OCI-LY1 (cell line): ENCODE measurements around the gene AP2A2.

ENCODE experiments used
- H2AFZ ChIP-seq: fragments of 200-600 bp; sonication (generic), shearing (Covaris generic); 2 replicates; pipeline ENCODE4 v1.6.0; 2014; ENCODE audit warnings: antibody characterized with exemption, mild to moderate bottlenecking, low read length
- H3F3A ChIP-seq: fragments of 200-600 bp; sonication (generic), shearing (Covaris generic); 2 replicates; pipeline ENCODE4 v1.6.0; 2014; ENCODE audit warnings: mild to moderate bottlenecking, antibody characterized with exemption, low read length, moderate library complexity; ENCODE audit not compliant: insufficient read depth
- H3K27ac ChIP-seq: fragments of 200-600 bp; sonication (generic); 2 replicates; pipeline ENCODE4 v1.5.1; 2014; ENCODE audit warnings: low read length, mixed run types, mild to moderate bottlenecking, low read depth; ENCODE audit not compliant: poor library complexity, severe bottlenecking
- H3K27me3 ChIP-seq: fragments of 200-600 bp; sonication (generic); 2 replicates; pipeline ENCODE4 v1.6.0; 2014; ENCODE audit warnings: antibody characterized with exemption, mild to moderate bottlenecking, low read length, moderate library complexity; ENCODE audit not compliant: insufficient read depth
- H3K36me3 ChIP-seq: fragments of 200-600 bp; sonication (generic); 2 replicates; pipeline ENCODE4 v1.6.1; 2014; ENCODE audit warnings: mild to moderate bottlenecking, antibody characterized with exemption, low read length, moderate library complexity, mixed read lengths; ENCODE audit not compliant: insufficient read depth
- H3K4me1 ChIP-seq: fragments of 200-600 bp; sonication (generic); 2 replicates; pipeline ENCODE4 v1.5.1; 2014; ENCODE audit warnings: mild to moderate bottlenecking, low read length, moderate library complexity; ENCODE audit not compliant: insufficient read depth, severe bottlenecking
- H3K4me2 ChIP-seq: fragments of 200-600 bp; sonication (generic), shearing (Covaris generic); 2 replicates; pipeline ENCODE4 v1.6.1; 2014; ENCODE audit warnings: low read length
- H3K4me3 ChIP-seq: fragments of 200-600 bp; sonication (generic); 2 replicates; pipeline ENCODE4 v1.5.1; 2014; ENCODE audit warnings: low read length, low read depth, mild to moderate bottlenecking, mixed read lengths; ENCODE audit not compliant: poor library complexity, severe bottlenecking
- H3K79me2 ChIP-seq: fragments of 200-600 bp; shearing (Covaris generic); 2 replicates; pipeline ENCODE4 v1.6.1; 2016; ENCODE audit warnings: mixed run types, low read length, mixed read lengths; ENCODE audit not compliant: insufficient read depth
- H3K9ac ChIP-seq: fragments of 200-600 bp; sonication (generic), shearing (Covaris generic); 2 replicates; pipeline ENCODE4 v1.6.1; 2014; ENCODE audit warnings: mild to moderate bottlenecking, low read length, mixed read lengths
- H3K9me2 ChIP-seq: fragments of 200-600 bp; sonication (generic), shearing (Covaris generic); 2 replicates; pipeline ENCODE4 v1.6.1; 2014; ENCODE audit warnings: low read depth, mild to moderate bottlenecking, low read length, mixed read lengths
- H3K9me3 ChIP-seq: fragments of 200-600 bp; shearing (Covaris generic); 2 replicates; pipeline ENCODE4 v1.6.1; 2014; ENCODE audit warnings: low read length, mixed read lengths
- H4K20me1 ChIP-seq: fragments of 200-600 bp; sonication (generic), shearing (Covaris generic); 2 replicates; pipeline ENCODE4 v1.6.0; 2016; ENCODE audit warnings: mild to moderate bottlenecking, low read length; ENCODE audit not compliant: insufficient read depth
- CTCF ChIP-seq: fragments of 200-600 bp; sonication (generic), shearing (Covaris generic); IDR thresholded peaks from 2 replicates; pipeline ENCODE4 v1.5.1; 2017; ENCODE audit warnings: mild to moderate bottlenecking, antibody characterized with exemption, low read length, moderate library complexity, mixed read lengths
- EZH2 ChIP-seq: fragments of 200-600 bp; sonication (generic), shearing (Covaris generic); IDR thresholded peaks from 2 replicates; pipeline ENCODE4 v1.8.0; 2017; ENCODE audit warnings: borderline replicate concordance, mixed run types, mild to moderate bottlenecking, antibody characterized with exemption, low read length, moderate library complexity, mixed read lengths

Gene AP2A2

GRCh38 chr11:907668-908067 is 18.0 kb upstream of the AP2A2 start:
- TF ChIP-seq CTCF (no peak), EZH2 (no peak)
- Histone ChIP-seq H3K4me3 (no peak overlapping the region), H3K79me2 (0 out of 2 replicates have a peak, but pooled peaks cover 7% of the 10 kb centered on the region), H3K36me3 (peaks cover 22% of the 10 kb centered on the region), H3K4me1 (peaks cover 22% of the 10 kb centered on the region), H3K4me2 (no peak overlapping the region), H3K9me3 (no peaks in the 10 kb centered on the region), H3K9ac (no peak overlapping the region), H3K27ac (peak overlapping the region; percentile 13), H3K9me2 (no peaks in the 10 kb centered on the region), H2AFZ (no peak overlapping the region), H4K20me1 (no peaks in the 10 kb centered on the region), H3F3A (no peaks in the 10 kb centered on the region), H3K27me3 (no peaks in the 10 kb centered on the region; the same call in 1 of the 2 replicates)

- Histone ChIP-seq H3K79me2 (0 out of 2 replicates have a peak, but pooled peaks cover 7% of the 10 kb centered on the region), H3K27me3 (no peaks in the 10 kb centered on the region; the same call in 1 of the 2 replicates), H3F3A (no peaks in the 10 kb centered on the region), H3K4me1 (peaks cover 22% of the 10 kb centered on the region), H3K36me3 (peaks cover 16% of the 10 kb centered on the region), H3K4me3 (no peak overlapping the region), H3K4me2 (no peak overlapping the region), H3K9me3 (no peaks in the 10 kb centered on the region), H3K9me2 (no peaks in the 10 kb centered on the region), H3K27ac (no peak overlapping the region), H4K20me1 (no peaks in the 10 kb centered on the region), H2AFZ (no peak overlapping the region), H3K9ac (no peak overlapping the region)
- no peak for TF ChIP-seq EZH2
- TF ChIP-seq CTCF: no peak
These were observed 17.4 kb upstream of the AP2A2 start for GRCh38 chr11:908273-908672.

GRCh38 chr11:909406-909805 is 16.3 kb upstream of the AP2A2 start:
- Histone ChIP-seq H3K9ac (peak overlapping the region; percentile 94), H2AFZ (no peak overlapping the region)

More at GRCh38 chr11:909406-909805, 16.3 kb upstream of the AP2A2 start:
- 0 out of 2 replicates have a peak, but pooled peaks cover 7% of the 10 kb centered on the region for H3K79me2 ChIP-seq
- H3F3A ChIP-seq: no peaks in the 10 kb centered on the region
- H3K4me1 ChIP-seq: peaks cover 22% of the 10 kb centered on the region
- no peaks in the 10 kb centered on the region for H3K9me3 ChIP-seq
- no peaks in the 10 kb centered on the region for H3K9me2 ChIP-seq
- H3K4me3 ChIP-seq: peak overlapping the region; percentile 99
- TF ChIP-seq CTCF (no peak), EZH2 (no peak)
- no peaks in the 10 kb centered on the region; the same call in 1 of the 2 replicates for H3K27me3 ChIP-seq
- H4K20me1 ChIP-seq: no peaks in the 10 kb centered on the region
- peak overlapping the region; percentile 96 for H3K4me2 ChIP-seq
- no peak overlapping the region for H3K27ac ChIP-seq
- H3K36me3 ChIP-seq: peaks cover 7% of the 10 kb centered on the region
